ENCODE data around the gene GRIP2.

GRIP2 gene

GRCh38 chr3:14539384-14539741 is 779 bp downstream of the GRIP2 start:
- no peak for DNase-seq (ENCODE audit: low read depth)

- no peak for DNase-seq (ENCODE audit: low read depth)
Observed at GRCh38 chr3:14538451-14539088, 1.6 kb downstream of the GRIP2 start.

- no peak for DNase-seq (ENCODE audit: low read depth)
Observed at GRCh38 chr3:14537590-14538450, 2.3 kb downstream of the GRIP2 start.

- DNase-seq (ENCODE audit: low read depth) = no peak
Observed at GRCh38 chr3:14536837-14537589, 3.1 kb downstream of the GRIP2 start.

GRCh38 chr3:14536055-14536815 is 3.9 kb downstream of the GRIP2 start:
- DNase-seq (ENCODE audit: low read depth) = no peak

GRCh38 chr3:14535616-14536015 is 4.5 kb downstream of the GRIP2 start:
- DNase-seq (ENCODE audit: low read depth) = no peak

GRCh38 chr3:14534516-14535191 is 5.5 kb downstream of the GRIP2 start:
- DNase-seq (ENCODE audit: low read depth) = no peak

GRCh38 chr3:14533457-14533958 is 6.6 kb downstream of the GRIP2 start:
- DNase-seq (ENCODE audit: low read depth) = no peak

GRCh38 chr3:14532691-14533456 is 7.3 kb downstream of the GRIP2 start:
- DNase-seq (ENCODE audit: low read depth) = no peak

- DNase-seq (ENCODE audit: low read depth) = no peak
Observed at GRCh38 chr3:14531856-14532395, 8.2 kb downstream of the GRIP2 start.

- DNase-seq (ENCODE audit: low read depth) = no peak
Observed at GRCh38 chr3:14528081-14528480, 12.1 kb downstream of the GRIP2 start.

GRCh38 chr3:14525685-14526631 is 14.2 kb downstream of the GRIP2 start:
- DNase-seq (ENCODE audit: low read depth) = no peak

GRCh38 chr3:14524920-14525660 is 15.1 kb downstream of the GRIP2 start:
- no peak for DNase-seq (ENCODE audit: low read depth)

GRCh38 chr3:14524311-14524711 is 15.8 kb downstream of the GRIP2 start:
- no peak for DNase-seq (ENCODE audit: low read depth)

- no peak for DNase-seq (ENCODE audit: low read depth)
Observed at GRCh38 chr3:14523792-14524191, 16.4 kb downstream of the GRIP2 start.

GRCh38 chr3:14522768-14523167 is 17.4 kb downstream of the GRIP2 start:
- DNase-seq (ENCODE audit: low read depth) = no peak

GRCh38 chr3:14522129-14522691 is 17.9 kb downstream of the GRIP2 start:
- no peak for DNase-seq (ENCODE audit: low read depth)

- no peak for DNase-seq (ENCODE audit: low read depth)
Observed at GRCh38 chr3:14521611-14522010, 18.5 kb downstream of the GRIP2 start.
